Neutrophil (primary cell): ENCODE results near the gene SRGAP1.
A peak's percentile ranks its signal among the peaks of the same experiment; 100 is the strongest.

Source experiments
- H3K27ac ChIP-seq: fragments of 200-600 bp; sonication (generic); 2 replicates; pipeline ENCODE4 v1.5.1; 2016; ENCODE audit warnings: mild to moderate bottlenecking, moderate library complexity
- H3K27me3 ChIP-seq: fragments of 200-600 bp; sonication (generic); 2 replicates; pipeline ENCODE4 v1.6.0; 2016; ENCODE audit warnings: mild to moderate bottlenecking
- H3K36me3 ChIP-seq: fragments of 200-600 bp; sonication (generic); 2 replicates; pipeline ENCODE4 v1.5.1; 2017
- H3K4me1 ChIP-seq, 2 experiments: fragments of 200-600 bp in 1 of 2; sonication (generic) in 1 of 2; 1 replicate in 1 of 2; 2 replicates in 1 of 2; pipeline versions ENCODE4 v1.5.1 to v1.6.1; 2013 to 2016; ENCODE audit warnings: low read depth in 1 of 2, low read length in 1 of 2, mild to moderate bottlenecking in 1 of 2, moderate library complexity in 1 of 2; ENCODE audit not compliant: control insufficient read depth in 1 of 2, insufficient read depth in 1 of 2
- H3K4me3 ChIP-seq, 2 experiments: fragments of 200-600 bp in 1 of 2; sonication (generic) in 1 of 2; 1 replicate in 1 of 2; 2 replicates in 1 of 2; pipeline ENCODE4 v1.5.1; 2013 to 2016; ENCODE audit warnings: low read depth in 1 of 2, low read length in 1 of 2, mild to moderate bottlenecking in 1 of 2, moderate library complexity in 1 of 2
- H3K9me3 ChIP-seq: fragments of 200-600 bp; sonication (generic); 2 replicates; pipeline ENCODE4 v1.5.1; 2016
- TF ChIP-seq, protein P1 (sequence below): fragments of 200-600 bp; sonication (generic); IDR thresholded peaks from 2 replicates; pipeline ENCODE4 v1.5.1; 2016; ENCODE audit warnings: antibody characterized with exemption

Gene SRGAP1

DNA sequence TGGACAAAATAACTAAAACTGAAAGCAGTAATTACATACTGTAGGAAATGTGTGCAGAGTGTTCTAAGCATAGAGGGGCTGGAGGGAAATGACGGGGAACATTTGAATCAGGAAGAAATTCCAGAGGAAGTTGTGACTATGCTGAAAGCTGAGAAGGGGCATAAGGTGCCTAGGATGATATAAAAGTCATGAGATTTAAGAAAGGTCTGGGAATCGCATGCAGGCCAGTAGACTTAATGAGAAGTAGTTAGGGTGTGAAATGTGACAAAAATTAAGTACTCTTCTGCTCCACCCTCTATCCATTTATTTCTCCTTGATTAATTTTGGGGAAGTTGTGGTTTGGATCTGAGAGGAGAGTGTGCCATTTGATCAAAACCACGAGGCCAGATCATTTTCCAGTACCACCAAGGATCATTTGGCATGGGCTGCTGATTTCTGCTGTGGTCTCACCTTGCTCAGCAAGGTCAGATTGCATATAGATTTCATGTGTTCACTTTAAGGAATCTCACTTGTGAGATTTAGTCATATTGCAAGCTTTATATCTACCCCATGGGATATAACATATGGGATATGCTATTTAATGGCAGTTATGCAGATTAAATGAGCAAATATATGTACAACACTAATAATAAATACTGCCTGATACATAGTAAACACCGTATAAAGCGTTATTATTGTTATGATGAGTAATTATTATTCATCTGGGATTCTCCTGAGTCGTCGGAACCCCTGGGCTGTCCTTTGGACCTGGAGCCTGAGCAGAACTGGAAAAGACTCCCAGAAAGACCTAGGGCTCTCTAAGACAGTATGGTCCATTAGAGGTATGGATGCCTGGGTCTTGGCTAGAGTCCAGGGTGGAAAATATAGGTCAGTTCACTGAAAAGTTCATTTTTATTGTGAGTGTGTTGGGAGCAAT lies 72.3 kb downstream of the SRGAP1 start:
- Histone ChIP-seq H3K27me3 (no peaks in the 10 kb centered on the region), H3K4me3 (no peak overlapping the region), H3K9me3 (no peaks in the 10 kb centered on the region), H3K36me3 (no peaks in the 10 kb centered on the region), H3K4me1 (peaks cover 17 to 25% of the 10 kb centered on the region in 2 experiments), H3K27ac (peak overlapping the region; percentile 65)
- TF ChIP-seq, protein P1, sequence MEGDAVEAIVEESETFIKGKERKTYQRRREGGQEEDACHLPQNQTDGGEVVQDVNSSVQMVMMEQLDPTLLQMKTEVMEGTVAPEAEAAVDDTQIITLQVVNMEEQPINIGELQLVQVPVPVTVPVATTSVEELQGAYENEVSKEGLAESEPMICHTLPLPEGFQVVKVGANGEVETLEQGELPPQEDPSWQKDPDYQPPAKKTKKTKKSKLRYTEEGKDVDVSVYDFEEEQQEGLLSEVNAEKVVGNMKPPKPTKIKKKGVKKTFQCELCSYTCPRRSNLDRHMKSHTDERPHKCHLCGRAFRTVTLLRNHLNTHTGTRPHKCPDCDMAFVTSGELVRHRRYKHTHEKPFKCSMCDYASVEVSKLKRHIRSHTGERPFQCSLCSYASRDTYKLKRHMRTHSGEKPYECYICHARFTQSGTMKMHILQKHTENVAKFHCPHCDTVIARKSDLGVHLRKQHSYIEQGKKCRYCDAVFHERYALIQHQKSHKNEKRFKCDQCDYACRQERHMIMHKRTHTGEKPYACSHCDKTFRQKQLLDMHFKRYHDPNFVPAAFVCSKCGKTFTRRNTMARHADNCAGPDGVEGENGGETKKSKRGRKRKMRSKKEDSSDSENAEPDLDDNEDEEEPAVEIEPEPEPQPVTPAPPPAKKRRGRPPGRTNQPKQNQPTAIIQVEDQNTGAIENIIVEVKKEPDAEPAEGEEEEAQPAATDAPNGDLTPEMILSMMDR, result no peak

DNA sequence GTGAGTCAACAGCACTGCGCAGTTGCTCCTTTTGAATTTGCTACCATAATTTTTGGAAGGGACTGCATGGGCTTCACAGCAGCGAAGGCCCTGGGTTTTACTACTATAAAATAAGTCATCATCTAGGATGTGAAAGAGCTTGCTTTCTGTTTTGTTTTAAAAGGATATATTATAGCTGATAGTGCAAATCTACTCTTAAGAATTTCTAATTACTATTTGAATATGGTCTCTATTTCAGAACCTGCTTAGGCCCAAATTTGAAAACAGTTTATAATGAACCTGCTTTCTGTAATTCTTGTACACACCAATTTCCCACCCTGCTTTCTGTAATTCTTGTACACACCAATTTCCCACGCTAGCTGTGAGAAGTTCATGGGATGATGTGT lies 73.0 kb downstream of the SRGAP1 start:
- H3K27me3 ChIP-seq, result no peaks in the 10 kb centered on the region
- H3K9me3 ChIP-seq, result no peaks in the 10 kb centered on the region
- TF ChIP-seq, protein P1, result no peak
- H3K27ac ChIP-seq, result peak overlapping the region; percentile 65
- no peak overlapping the region for H3K4me3 ChIP-seq
- no peaks in the 10 kb centered on the region for H3K36me3 ChIP-seq
- H3K4me1 ChIP-seq, result peaks cover 17 to 25% of the 10 kb centered on the region in 2 experiments

DNA sequence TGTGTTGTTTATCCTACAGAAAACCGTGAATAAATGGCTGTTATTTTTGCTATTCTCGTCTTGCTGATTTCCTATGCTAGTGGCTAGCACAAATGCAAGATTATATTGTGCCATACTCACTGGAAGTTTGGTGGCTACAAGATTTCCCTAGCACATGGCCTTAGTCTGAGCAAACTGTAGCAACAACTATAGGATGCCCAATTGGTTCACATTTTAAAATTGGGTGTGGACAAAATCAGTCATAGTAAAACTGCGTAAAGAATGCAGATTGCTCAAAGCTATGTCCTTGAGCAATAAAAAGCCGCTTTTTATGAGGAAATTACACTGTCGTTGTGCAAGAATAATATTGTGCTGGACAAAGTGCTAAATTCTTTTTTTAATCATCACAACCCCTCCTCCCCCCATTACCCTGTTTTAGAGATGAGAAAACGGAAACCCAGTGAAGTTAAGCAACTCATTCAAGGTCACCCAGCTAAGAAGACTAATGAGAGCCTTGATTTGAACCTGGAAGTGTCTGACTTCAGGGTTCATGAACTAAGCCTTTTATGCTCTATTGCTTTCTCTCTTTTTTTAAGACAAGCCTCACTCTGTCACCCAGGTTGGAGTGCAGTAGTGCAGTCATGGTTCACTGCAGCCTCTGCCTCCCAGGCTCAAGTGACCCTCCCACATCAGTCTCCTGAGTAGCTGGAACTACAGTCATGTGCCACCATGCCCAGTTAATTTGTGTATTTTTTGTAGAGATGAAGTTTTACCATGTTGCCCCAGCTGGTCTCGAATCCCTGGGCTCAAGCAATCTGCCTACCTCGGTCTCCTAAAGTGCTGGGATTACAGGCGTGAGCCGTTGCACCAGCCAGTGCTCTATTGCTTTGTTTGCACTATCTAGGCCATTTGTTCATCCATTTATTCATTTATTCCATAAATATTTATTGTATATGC lies 73.6 kb downstream of the SRGAP1 start:
- Histone ChIP-seq H3K4me3 (no peak overlapping the region), H3K27ac (peak overlapping the region; percentile 65), H3K36me3 (no peaks in the 10 kb centered on the region), H3K9me3 (no peaks in the 10 kb centered on the region), H3K4me1 (peaks cover 17 to 25% of the 10 kb centered on the region in 2 experiments), H3K27me3 (no peaks in the 10 kb centered on the region)
- TF ChIP-seq, protein P1, result no peak

DNA sequence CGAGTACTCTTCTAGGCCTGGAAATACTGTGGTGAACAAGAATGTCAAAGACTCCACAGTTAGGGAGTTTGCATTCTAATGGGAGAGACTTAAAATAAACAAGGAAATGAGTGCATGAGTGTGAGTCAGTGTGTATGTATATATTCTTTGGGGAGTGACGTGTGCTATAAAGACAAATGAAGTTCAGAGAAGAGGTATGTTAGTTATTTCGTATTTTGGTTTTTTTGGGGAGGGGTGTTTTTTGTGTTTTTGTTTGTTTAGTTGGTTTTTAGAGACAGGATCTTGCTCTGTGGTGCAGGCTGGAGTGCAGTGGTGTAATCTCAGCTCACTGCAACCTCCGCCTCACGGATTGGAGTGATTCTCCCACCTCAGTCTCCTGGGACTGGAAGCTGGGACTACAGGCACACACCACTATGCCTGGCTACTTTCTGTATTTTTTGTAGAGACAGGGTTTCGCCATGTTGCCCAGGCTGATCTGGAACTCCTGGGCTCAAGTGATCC lies 74.3 kb downstream of the SRGAP1 start:
- H3K36me3 ChIP-seq, result no peaks in the 10 kb centered on the region
- TF ChIP-seq, protein P1, result no peak
- H3K9me3 ChIP-seq, result no peaks in the 10 kb centered on the region
- no peaks in the 10 kb centered on the region for H3K27me3 ChIP-seq
- no peak overlapping the region for H3K4me3 ChIP-seq
- H3K27ac ChIP-seq, result peak overlapping the region; percentile 65
- H3K4me1 ChIP-seq, result peaks cover 17 to 25% of the 10 kb centered on the region in 2 experiments

DNA sequence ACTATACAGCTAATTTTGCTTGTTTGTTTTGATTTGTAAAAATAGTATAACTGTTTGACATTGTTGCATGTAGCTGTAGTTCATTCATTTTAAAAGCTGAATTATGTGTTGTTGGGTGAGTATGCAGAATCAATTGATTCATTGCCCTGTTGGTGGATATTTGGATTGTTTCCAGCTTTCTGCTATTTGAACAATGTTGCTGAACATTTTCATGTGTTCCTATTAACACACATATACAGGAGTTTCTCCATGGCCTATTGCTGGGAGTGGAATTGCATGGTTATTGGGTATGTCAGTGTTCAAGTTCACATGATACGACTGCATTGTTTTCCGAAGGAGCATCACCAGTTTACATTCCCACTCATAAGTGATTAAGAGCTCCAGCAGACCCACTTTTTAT lies 75.3 kb downstream of the SRGAP1 start:
- H3K27me3 ChIP-seq, result no peaks in the 10 kb centered on the region
- H3K4me3 ChIP-seq, result no peak overlapping the region
- peaks cover 17 to 25% of the 10 kb centered on the region in 2 experiments for H3K4me1 ChIP-seq
- H3K9me3 ChIP-seq, result no peaks in the 10 kb centered on the region
- no peaks in the 10 kb centered on the region for H3K36me3 ChIP-seq
- no peak overlapping the region for H3K27ac ChIP-seq
- TF ChIP-seq, protein P1, result no peak
